GM12874 (cell line): ENCODE data around the gene FCHSD1.

ENCODE experiments used
- TF ChIP-seq, protein P1 (sequence below): IDR thresholded peaks from 2 replicates; pipeline ENCODE4 v1.5.1; 2011; ENCODE audit warnings: low read depth, mild to moderate bottlenecking, control low read depth, low read length, moderate library complexity; ENCODE audit not compliant: insufficient read depth

The FCHSD1 gene

DNA sequence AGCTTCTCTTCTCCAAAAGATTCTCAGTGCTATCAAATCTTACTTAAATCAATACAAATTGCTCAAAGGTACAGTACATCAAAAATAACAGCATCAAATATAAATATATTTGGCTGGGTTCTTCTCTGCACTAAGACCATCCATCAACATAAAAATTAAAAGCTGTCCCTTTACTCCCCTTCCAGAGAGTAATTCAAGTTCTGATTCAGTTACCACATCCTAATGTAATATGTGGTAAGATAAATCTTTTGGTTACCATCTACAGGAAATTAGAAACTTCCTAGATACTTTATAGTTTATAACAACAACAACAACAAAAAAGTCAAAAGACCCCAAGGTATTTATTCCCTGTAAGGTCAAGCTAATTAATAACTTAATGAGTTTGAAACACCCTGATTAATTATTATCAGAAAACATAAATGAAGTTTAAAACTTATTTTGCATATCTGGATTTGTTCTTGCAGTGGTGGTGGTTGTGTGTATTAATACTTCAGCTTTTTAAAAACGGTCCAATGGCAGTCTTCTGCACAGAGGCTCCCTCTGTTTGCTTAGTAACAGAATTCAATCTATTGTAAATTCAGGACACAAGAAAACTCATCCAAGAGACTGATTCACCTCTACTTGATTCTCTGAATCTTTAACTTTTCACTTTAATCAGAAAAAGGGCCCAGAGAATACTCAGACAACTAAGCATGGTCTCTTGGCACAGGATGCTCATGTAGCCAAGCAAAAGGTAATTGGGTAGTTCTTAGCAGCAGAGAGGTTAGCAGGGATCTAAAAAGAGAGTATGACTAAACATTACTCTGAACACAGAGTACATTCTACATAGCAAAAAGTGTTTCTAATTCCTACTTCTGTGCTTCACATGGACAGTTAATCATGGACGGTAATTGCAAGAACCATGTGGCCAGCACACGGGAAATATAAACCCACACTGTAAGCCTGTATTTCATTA lies 52.5 kb downstream of the FCHSD1 start:
- TF ChIP-seq, protein P1, sequence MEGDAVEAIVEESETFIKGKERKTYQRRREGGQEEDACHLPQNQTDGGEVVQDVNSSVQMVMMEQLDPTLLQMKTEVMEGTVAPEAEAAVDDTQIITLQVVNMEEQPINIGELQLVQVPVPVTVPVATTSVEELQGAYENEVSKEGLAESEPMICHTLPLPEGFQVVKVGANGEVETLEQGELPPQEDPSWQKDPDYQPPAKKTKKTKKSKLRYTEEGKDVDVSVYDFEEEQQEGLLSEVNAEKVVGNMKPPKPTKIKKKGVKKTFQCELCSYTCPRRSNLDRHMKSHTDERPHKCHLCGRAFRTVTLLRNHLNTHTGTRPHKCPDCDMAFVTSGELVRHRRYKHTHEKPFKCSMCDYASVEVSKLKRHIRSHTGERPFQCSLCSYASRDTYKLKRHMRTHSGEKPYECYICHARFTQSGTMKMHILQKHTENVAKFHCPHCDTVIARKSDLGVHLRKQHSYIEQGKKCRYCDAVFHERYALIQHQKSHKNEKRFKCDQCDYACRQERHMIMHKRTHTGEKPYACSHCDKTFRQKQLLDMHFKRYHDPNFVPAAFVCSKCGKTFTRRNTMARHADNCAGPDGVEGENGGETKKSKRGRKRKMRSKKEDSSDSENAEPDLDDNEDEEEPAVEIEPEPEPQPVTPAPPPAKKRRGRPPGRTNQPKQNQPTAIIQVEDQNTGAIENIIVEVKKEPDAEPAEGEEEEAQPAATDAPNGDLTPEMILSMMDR: no peak

DNA sequence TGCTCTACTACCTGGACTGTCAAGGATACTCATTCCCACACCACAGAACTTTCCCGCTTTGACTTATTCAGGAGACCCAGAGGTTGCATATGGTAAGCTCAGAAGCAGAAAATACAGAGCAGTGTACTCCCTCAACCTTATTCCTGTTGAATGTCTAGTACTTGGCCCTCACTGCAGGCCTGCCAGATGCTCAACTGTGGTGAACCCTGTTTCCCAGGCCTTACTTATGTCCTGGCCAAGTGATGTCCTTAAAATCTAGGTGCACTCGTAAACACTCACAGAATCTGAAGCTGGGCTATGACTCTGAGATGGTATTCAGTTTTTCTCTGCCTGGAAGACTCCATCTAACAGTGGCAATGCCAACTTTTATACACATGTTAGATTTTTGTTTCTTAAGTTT lies 53.4 kb downstream of the FCHSD1 start:
- TF ChIP-seq, protein P1: no peak

DNA sequence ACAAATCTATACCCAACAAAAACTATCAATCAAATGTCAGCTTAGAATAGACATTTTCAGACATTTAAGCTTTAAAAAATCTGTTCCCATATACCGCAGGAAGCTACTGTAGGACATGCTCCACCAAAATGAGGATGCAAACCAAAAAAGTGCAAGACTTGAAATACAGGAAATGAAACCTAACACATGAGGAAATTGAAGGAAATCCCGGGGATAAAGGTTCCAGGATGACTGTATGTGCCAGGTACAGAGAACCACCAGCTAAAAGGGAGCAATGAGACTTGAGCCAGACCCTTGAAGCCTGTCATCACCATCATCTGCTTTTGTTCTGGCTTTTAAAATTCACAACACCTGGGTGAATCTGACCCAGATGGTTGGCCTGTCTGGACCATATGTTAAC lies 53.8 kb downstream of the FCHSD1 start:
- TF ChIP-seq, protein P1: no peak

DNA sequence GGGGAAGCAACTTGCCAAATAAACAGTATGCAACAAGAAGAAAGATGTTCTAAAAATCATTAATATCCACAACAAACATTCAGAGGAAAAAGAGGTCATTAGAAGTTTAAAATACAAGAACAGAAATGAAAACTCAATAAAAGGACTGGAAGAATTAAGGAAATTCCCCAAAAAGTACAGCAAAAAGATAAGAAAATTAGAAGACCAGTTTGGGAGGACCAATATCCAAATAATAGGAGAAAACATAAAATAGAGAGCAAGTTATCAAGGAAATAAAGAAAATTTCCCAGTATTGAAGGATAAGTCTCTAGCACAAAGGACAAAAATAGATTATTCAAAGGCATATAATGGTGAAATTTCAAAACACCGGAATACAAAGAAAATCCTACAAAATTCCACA lies 54.4 kb downstream of the FCHSD1 start:
- TF ChIP-seq, protein P1: no peak

DNA sequence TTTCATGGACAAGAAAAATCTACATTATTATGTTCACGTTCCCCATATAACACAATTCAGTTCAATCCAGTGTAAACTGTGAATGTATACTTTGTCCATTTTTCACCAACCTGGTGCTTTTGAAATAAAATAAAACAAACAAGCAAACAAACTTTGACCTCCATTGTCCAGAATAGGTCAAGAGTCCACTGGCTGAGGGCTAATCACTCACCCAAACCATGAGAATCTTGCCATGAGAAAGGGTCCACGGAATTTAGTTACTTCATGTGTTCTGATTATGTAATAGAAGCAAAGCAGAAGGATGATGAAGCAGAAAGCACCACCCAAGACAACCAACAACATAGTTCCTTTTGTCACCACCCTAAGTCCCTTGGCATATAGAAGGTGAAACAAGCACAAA lies 61.1 kb downstream of the FCHSD1 start:
- TF ChIP-seq, protein P1: no peak
